Stimulated activated CD4-positive, alpha-beta T cell treated with anti-CD3 and anti-CD28 coated beads, TNF-alpha, amount 100 ng/mL, for 4 hours (primary cell): ENCODE data around the gene RFXAP.
"Not testable (repeated sequence)": the region's sequence is repeated elsewhere in the genome, so short reads cannot be mapped to it uniquely, and the experiment has no call there.

ENCODE experiments used
- DNase-seq, 3 experiments: peaks; one replicate each; pipeline ENCODE4 v3.0.0-alpha.2; 2020; ENCODE audit warnings: low read depth in 3 of 3

Gene RFXAP, protein sequence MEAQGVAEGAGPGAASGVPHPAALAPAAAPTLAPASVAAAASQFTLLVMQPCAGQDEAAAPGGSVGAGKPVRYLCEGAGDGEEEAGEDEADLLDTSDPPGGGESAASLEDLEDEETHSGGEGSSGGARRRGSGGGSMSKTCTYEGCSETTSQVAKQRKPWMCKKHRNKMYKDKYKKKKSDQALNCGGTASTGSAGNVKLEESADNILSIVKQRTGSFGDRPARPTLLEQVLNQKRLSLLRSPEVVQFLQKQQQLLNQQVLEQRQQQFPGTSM

DNA sequence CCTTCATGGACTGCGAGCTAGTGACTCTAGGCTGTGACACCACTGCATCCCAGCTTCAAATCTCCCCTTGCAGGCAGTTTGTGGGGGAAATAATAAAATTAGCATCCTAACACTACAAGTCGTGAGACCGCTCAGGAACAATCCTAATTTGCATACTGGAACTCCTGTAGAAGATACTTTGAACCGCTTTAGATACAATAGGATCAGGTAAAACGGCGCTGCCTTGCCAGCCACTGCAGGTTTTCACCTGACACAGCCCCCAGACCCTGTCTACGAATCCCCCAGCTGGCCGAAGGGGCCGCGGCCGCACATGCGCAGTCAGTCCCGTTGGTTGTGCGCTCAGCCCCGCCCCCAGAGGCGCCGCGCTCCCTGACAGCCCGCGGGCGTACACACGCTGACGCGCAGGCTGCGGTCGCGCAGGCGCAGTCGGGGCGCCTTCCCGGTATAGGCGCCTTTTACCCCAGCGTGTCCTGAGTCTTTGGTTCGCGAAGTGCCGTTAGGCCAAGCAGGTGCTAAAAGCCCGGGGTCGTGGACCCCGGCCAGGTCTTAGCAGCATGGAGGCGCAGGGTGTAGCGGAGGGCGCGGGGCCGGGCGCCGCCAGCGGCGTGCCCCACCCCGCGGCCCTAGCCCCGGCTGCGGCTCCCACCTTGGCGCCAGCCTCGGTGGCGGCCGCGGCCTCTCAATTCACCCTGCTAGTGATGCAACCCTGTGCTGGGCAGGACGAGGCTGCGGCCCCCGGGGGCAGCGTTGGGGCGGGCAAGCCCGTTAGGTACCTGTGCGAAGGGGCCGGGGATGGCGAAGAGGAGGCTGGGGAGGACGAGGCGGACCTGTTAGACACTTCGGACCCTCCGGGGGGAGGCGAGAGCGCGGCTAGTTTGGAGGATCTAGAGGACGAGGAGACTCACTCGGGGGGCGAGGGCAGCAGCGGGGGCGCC lies at the start of gene RFXAP:
RFXAP (plus strand) TSS at position 419 of the 935 bp plus-strand sequence; CDS start at position 555, 136 bp downstream.
- DNase-seq, result peak; percentile 85 to 87 (median 85)

DNA sequence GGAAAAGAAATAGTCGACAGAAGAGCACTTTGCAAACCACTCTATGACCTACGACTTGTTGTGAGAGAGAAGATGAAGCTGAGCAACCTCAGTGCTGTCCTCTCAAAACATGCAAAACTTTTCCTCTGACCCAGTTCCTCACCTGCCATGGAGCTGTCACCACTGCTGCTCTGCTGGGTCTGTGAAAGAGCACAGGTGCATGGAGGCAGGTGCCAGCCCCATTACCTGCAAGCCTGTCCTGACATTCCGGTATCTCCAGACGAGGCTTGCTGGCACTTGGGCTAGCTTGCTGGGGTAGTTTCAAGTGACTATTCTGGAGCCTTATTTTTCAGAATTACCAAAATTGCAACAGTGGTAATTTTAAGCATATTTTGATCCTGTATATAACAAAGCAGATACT lies 49.5 kb upstream of the RFXAP start:
- no peak for DNase-seq

DNA sequence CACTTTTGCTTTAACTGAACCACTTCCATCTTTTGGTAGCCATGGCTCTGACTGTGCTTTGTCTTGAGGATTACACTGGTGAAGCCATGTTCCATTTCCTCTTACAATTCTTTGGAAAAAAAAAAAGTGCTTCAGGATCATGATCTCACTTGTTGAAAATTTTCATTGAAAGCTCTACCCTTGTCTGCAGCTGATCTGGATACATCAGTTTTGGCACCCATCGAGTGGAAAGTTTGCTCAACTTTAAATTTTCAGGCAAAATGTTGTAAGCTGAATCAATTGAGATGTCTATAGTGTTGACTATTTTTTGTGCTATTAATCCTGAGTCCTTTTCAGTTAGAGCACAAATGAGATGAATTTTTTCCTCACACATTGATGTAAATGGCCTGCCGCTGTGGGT lies 48.3 kb upstream of the RFXAP start:
- no peak for DNase-seq

DNA sequence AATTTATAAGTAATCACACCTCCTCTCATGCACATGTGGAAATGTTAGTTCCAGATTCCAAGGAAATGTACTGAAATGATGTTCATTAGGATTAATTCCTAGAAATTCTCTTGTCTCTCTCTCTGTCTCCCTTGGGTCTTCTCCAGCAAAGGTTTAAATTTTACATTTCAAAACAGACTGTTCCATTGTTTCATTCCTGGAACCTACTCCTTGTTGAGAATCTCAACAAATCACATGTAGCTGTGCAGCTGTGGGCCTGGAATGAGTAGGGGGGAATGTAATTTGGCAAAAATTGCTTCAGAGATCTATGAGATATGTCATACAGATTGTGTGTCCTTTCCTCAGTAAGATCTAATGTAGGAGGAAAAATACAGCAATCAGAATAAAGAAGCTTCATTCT lies 46.2 kb upstream of the RFXAP start:
- DNase-seq, result no peak

DNA sequence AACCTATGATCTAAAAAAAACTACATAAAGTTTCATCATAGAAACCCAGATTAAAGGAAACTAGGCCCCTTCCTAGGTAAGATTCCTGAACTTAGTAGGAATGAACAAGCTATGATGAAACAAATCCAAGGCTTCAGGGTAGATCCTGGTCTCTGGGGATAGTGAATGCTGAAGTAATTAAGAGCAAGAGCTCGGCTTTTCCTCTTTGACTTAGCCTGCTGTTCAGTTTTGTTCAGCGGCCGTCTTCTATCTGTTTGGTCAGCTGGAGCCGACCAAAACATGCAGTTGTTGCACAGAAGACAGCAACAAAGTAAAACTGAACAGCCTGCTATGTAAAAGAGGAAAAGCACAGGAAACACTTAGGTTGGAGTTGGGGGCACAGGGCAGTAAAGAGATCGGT lies 44.1 kb upstream of the RFXAP start:
- DNase-seq, result no peak

DNA sequence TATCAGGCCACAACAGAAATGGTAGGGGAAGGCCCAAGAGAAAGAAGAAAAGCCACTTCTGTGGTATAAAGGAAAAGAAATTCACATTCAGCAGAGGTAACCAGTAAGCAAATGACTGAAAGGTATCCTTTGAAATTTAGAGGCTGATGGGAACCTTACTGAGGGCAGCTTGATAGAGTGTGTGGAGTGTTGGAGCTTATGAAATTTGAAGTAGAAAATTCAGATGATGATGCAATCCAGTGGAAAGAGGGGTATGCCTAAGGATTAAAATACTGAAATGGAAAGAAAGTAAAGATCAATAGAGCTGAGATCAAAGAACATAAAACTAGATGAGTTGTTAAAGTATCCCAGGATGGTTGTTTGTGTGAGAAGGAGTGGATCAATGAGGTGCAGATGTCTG lies 42.8 kb upstream of the RFXAP start:
- no peak for DNase-seq

DNA sequence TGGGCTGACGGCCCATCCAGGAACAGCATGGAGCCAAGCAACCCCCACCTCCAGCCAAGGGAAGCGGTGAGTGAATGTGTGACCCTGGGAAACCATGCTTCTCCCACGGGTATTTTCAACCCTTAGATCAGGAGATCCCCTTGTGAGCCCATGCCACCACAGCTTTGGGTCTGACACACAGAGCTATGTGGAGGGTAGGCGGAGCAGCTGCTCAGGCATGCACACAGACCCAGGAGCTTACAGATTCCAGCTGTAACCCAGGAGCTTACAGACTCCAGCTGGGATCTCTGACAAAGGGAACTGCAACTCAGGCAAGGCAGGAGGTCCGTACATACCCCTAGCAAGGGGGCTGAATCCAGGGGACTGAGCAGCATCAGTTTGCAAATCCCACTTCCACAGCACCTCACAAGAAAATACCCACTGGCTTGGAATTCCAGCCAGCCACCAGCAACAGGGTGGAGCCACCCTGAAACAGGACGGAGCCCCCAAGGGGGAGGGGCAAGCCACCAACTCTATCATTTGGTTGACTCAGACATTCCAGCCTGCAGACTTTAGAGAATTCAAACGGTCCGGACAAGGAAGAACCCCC lies 40.8 kb upstream of the RFXAP start:
- no peak for DNase-seq

DNA sequence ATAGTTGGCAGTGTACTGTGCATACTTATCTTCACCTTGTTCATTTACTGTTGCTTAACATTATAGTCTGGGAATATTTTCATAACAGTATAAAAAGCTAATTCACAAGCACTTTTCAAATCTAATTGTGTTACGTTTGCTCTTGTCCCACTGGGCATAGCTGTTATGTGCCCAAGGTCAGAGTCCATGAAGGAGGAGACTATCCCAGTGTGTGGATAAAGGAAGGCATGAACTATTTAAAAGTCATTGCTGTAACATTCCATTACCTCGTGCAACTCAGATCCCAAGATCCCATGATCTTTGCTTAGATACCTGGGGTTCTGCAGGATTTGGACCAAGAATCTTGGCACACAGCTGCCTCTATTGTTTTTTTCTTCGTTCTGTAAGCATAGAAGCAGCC lies 35.1 kb upstream of the RFXAP start:
- no peak for DNase-seq

DNA sequence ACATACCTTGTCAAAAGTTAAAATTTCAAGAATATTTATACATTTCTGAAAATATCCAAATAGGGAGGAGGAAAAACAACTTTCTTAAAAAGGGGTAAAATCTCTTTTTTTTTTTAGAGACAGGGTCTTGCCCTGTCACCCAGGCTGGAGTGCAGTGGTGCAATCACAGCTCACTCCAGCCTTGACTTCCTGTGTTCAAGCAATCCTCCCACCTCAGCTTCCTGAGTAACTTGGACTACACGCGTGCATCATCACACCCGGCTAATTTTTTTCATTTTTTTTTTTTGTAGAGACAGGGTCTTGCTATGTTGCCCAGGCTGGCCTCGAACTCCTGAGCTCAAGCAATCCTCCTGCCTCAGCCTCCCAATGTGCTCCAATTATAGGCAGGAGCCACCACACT lies 32.8 kb upstream of the RFXAP start:
- DNase-seq, result not testable (repeated sequence)

DNA sequence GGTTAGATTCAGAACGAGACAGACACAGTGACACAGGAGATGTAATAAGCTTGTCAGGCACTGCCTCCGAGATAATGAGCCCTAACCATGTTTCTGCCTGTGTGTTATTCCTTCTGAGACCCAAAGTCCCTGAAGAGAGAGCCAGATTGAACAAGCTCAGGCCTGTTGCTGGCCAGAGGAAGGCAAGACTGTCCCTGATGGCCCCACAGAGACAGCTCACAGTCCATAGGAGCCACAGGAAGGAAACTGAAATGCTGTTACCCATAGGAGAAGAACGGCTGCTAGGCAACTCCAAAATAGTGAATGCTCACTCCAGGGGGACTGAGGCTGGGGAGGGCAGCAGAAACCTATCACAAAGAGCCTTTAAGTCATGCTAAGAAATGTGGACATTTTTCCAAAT lies 31.8 kb upstream of the RFXAP start:
- DNase-seq, result no peak

DNA sequence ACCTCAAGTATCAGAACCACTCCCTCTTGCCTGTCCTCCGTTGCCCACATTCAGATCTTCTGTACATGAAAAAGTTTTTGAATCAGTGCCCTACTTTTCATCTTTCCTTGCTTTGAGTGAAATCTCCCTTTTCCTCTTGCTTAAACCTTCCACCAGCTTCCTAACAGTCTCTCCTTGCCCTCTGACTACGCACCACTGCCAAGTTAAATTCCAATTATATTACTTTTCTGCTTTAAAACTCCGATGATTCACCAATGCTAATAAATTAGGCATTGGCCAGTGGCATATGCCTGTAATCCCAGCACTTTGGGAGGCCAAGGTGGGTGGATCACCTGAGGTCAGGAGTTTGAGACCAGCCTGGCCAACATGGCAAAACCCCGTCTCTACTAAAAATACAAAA lies 30.7 kb upstream of the RFXAP start:
- DNase-seq, result no peak

DNA sequence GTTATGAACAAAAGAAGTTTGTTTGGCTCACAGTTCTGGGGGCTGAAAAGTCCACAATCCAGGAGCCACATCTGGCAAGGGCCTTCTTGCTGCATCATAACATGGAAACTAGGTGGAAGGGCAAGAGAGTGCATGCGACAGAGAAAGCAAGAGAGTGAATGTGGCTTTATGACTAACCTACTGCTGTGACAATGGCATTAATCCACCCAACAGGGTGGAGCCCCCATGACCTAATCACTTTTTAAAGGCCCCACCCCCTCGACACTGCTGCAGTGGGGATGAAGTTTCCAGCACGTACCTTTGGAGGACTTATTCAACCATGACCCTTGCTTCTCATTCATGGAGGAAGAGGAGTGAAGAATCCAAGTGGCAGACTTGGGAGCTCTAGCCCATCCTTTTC lies 30.0 kb upstream of the RFXAP start:
- DNase-seq, result no peak

DNA sequence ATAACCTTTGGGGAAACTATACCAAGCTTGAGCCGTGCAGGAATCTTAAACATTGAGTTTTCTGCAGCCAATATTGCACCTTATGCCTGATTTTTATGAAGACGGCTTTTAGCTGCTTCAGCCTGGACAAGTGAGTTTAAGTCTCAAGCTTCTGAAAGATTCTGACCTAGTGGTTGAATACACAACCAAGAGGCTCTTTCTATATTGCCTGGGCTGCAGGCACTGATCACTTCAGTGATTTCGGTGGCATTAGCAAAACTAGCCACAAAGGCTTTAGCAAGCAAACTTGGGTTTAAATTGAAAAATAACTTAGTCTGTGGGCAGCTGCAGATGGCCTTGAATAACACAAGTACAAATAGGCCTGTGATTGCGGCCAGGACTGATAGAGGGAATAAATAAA lies 29.3 kb upstream of the RFXAP start:
- DNase-seq, result no peak

DNA sequence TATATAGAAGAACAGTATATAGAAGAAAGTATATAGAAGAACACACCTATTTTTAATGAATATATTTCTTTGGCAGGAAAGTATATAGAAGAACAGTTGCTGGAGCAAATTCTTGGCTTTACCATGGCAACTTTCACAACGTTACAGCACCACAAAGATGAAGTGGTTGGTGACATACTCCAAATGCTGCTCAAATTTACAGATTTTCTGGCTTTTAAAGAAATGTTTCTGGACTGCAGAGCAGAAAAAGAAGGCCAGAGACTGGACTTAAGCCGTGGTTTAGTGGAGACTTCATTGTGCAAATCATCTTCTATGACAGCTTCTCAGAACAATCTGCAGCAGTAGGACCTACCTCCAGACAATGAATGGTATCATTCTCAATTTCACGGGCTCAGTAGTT lies 24.3 kb upstream of the RFXAP start:
- DNase-seq, result no peak

DNA sequence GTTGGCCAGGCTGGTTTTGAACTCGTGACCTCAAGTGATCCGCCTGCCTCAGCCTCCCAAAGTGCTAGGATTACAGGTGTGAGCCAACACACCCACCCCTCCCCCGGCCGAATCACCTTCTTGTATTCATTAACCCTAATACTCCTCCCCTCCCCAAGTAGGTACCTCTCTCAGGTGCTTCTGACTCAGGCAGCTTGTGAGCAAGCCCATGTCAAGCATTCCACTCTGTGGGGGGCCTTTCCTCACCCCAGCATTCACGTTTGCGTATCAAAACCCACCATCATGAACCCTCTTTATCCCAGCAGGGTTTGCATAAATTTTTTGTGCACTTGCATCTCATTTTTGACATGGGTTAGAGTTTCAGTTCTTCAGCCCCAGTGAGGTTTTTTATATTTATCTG lies 23.6 kb upstream of the RFXAP start:
- no peak for DNase-seq

DNA sequence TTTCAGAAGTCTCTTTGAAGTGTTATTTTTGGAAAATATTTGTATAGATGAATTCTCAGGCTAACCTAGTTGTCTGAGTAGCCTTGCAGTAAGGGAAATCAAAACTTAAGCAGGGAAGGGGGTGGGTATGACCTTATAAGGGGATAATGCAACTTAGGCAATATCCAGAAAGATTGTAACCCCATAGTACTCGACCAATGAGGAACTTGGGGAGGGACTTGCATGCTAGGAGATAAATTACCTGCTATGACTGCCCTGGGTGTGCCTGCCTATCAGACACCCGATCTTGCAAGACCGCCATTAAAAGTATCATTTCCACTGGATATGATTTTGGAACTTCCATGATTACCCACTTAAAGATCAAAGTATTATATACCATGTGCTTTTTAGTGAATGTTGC lies 23.0 kb upstream of the RFXAP start:
- no peak for DNase-seq

DNA sequence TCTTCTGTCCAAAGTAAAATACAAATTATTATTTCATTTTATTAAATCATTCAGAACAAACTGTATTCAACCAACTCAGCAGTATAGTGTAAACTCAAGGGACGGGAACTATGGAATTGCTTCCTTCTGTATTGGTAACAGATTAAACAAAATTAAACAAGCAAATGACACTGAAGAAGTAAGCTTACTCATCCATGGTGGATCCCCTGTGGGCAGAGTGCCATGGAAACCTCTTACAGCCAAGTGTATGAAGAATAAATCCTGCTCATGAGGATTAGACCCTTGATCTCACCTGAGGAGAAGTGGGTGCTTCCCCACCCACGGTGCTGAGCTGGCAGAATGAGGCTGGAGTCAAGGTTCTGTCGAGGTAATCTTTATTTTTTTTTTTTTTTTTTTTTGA lies 18.0 kb upstream of the RFXAP start:
- no peak for DNase-seq

DNA sequence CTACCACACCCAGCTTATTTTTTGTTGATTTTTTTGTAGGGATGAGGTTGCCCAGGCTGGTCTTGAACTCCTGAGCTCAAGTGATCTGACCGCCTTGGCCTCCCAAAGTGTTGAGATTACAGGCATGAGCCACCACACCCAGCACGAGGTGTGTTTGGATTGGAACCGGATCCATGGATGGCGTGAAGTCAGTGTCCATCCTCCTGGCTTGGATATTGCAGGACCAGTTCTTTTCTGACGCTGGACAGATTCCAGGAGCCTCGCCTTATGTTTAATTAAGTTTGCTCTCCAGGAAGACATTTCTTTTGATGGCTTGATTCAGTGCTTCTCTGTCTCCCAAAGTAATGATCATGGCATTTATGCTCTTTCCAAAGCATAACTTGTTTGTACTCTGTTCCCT lies 14.4 kb upstream of the RFXAP start:
- no peak for DNase-seq

DNA sequence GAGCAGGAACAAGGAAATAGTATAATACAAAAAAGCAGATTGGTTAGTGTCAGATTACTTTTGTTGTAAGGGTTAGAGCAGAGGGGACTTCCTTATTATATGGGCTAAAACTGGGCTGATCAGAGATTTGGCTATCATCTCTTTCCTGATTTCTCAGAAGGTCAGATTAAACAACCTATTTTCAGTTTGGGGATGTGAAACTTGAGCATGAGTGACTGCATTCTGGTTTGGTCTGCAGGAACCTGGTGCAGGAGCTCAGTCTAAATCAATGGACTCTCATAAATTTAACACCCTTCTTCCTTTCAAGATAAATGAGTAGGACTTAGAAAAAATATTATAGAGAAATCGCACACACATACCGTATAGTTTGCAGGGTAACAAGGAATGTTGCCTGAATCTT lies 12.9 kb upstream of the RFXAP start:
- DNase-seq, result no peak

DNA sequence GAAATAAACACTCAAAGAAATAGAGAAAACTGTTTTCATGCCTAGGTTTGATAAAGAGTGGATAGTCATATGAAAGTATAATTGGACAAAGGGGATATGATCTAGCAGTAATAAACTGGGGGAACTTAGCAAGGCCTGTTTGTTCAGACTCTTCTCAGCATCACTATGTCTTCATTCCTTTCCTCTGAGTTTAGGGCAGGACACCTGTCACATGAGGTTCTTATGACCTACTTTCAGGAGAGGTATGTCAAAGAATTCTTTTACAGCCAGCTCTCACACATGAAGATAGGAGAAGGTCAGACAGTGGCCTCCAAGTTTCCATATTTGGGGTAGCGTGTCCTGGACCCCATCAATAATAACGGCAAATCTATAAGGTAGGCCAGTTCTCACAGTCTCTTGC lies 11.4 kb upstream of the RFXAP start:
- DNase-seq, result no peak

DNA sequence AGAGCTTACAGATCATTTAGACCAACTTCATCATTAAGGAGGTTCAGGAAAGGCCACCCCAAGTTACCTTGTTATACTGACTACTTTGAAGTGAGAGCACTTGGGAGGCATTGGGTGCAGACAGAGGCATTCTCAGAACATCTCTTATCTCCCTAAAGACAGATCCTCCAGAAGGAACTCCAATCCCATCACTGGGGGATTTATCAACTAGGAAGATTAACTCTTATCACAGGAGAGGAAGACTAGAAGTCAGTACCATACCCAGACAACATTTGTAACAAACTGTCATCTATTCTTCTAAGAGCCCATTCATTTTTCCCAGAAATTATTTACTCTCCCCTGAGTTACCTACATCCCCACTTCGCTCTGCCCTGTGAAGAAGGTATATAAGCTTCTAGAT lies 5.8 kb upstream of the RFXAP start:
- DNase-seq, result no peak

DNA sequence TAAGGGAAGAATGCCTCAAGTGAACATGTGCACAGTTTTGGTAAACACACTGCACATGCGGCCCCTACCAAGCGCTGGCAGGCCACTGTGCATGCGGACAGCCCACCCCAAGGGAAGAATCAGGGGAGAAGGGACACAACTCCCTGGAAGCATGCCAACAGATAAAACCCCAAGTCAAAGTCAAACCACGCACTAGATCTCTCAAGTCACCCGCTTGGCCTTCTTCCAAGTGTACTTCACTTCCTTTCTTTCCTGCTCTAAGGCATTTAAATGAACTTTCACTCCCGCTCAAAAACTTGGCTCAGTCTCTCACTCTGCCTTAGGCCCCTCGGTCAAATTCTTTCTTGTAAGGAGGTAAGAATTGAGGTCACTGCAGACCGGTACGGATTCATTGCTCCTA lies 4.6 kb upstream of the RFXAP start:
- no peak for DNase-seq

DNA sequence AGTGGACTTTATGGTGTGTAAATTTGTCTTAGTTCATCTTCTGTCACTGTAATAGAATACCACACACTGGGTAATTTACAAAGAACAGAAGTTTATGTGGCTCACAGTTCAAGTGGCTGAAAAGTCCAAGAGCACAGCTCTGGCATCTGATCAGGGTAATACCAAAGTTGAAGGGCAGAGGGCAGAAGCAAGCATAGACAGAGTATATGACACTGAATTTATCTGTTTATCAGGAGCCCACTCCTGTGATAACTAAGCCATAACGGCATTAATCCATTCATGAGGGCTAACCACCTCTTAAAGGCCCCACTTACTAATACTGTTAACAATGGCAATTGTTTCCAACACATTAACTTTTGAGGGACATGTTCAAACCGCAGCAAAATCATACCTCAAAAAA lies 4.0 kb upstream of the RFXAP start:
- no peak for DNase-seq
